ENCODE data around the gene POU2F2.

- TF ChIP-seq CTCF (conservative IDR thresholded peaks at IDR 0.05) (no peak), ZFX (IDR thresholded peaks at IDR 0.05) (no peak)
Observed at GRCh38 chr19:42172261-42172660, 40.0 kb upstream of the POU2F2 start.

Data from C4-2B (cell line).